Measurements from ENCODE around the gene TLL2.

DNA sequence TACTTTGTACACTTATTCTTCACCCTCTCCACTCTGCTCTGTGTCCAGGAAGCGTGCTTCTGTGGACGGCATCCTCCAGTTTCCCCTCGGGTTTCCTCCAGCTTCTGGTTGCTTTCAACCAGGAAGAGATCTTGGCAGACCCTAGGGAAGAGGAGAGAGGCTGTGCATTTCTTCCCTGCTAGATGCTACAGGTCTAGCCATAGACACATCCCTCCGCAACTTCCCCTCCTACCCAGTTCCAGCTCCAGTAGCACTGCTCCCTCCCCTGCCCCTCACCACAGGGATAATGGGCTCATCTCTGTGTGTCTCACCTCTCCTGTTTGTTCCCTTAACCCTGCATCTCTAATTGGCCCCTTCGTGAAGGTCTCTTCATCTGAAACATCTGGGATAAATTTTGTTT is 16.3 kb downstream of the TLL2 start:
- TF ChIP-seq CTCF (conservative IDR thresholded peaks at IDR 0.05; ENCODE audit: low read depth, low read length) = no peak
- TF ChIP-seq EZH2 (IDR thresholded peaks at IDR 0.05; ENCODE audit: borderline replicate concordance, low read depth, low read length, poor library complexity, severe bottlenecking) = no peak
